Tibial nerve (tissue), 4 donors: ENCODE measurements around the gene CIITA. TPM values are rescaled to one million over a fixed set of nuclear protein-coding genes. Genes with fewer than 3 reads are reported as not detected.

Source experiments
- DNase-seq, 2 donors: peaks; one replicate each; pipeline ENCODE4 v3.0.0-alpha.2; 2019; ENCODE audit warnings: low spot score in 2 of 2
- H3K27ac ChIP-seq, 4 donors: fragments of 200-600 bp; sonication (generic) in 3 of 4; one replicate each; pipeline ENCODE4 v1.5.1; 2017 to 2019; ENCODE audit warnings: mild to moderate bottlenecking in 1 of 4
- H3K27me3 ChIP-seq, 2 donors: fragments of 200-600 bp; sonication (generic) in 1 of 2; one replicate each; pipeline versions ENCODE4 v1.5.1 to v1.6.0; 2017 to 2019
- H3K36me3 ChIP-seq, 3 donors: fragments of 200-600 bp; sonication (generic); one replicate each; pipeline ENCODE4 v1.5.1; 2018 to 2019
- H3K4me1 ChIP-seq, 4 donors: fragments of 200-600 bp; sonication (generic) in 3 of 4; one replicate each; pipeline ENCODE4 v1.5.1; 2017 to 2019
- H3K4me3 ChIP-seq, 4 donors: fragments of 200-600 bp; sonication (generic) in 3 of 4; one replicate each; pipeline ENCODE4 v1.5.1; 2017 to 2019; ENCODE audit warnings: mild to moderate bottlenecking in 1 of 4, moderate library complexity in 1 of 4
- H3K9me3 ChIP-seq, 4 donors: fragments of 200-600 bp; sonication (generic) in 3 of 4; one replicate each; pipeline ENCODE4 v1.5.1; 2017 to 2019
- CTCF ChIP-seq, 5 experiments: fragments of 200-600 bp in 3 of 5; fragments of 450-650 bp in 2 of 5; sonication (generic) in 3 of 5; IDR thresholded peaks; one replicate each; pipeline ENCODE4 v1.5.1; 2016 to 2019; ENCODE audit warnings: antibody characterized with exemption in 5 of 5, mild to moderate bottlenecking in 3 of 5, moderate library complexity in 2 of 5
- EP300 ChIP-seq, 2 donors: sonication (generic); formaldehyde crosslinking; IDR thresholded peaks; one replicate each; pipeline ENCODE4 v1.6.1; 2017; ENCODE audit warnings: antibody characterized with exemption in 2 of 2, mild to moderate bottlenecking in 1 of 2
- POLR2A ChIP-seq, 2 donors: fragments of 450-650 bp; IDR thresholded peaks; one replicate each; pipeline ENCODE4 v1.6.1; 2017; ENCODE audit warnings: antibody characterized with exemption in 2 of 2, mild to moderate bottlenecking in 2 of 2, moderate library complexity in 2 of 2
- WGBS, 2 donors: methylation state at CpG; one replicate each; pipeline ENCODE4 v1.1.5; 2018; 5-methylcytosine and 5-hydroxymethylcytosine counted together
- total RNA-seq, 4 donors: library from RNA; depleted of rRNA; stranded (reverse); fragments of >200 nt; gene quantifications; one replicate each; pipeline ENCODE4 v1.1.0, GENCODE V29; 2016

CIITA gene
- total RNA-seq, 4 donors from 2014 or later = 7.5 to 38.7 (median 17.8) TPM

- Histone ChIP-seq H3K4me1 (peaks cover 0 to 32% (median 0%) of the 10 kb centered on the region in 4 donors), H3K4me3 (no peak overlapping the region), H3K27ac (no peak overlapping the region), H3K9me3 (no peaks in the 10 kb centered on the region), H3K36me3 (peaks cover 0 to 47% (median 10%) of the 10 kb centered on the region in 3 donors), H3K27me3 (no peaks in the 10 kb centered on the region)
- no peak for DNase-seq
- 93 to 95% methylated on average over 8 of the region's 8 CpGs for WGBS, 2 donors
- TF ChIP-seq EP300 (IDR thresholded peaks at IDR 0.05) = no peak
Observed at GRCh38 chr16:10983159-10983558, 106.2 kb downstream of the CIITA start.

- Histone ChIP-seq H3K36me3 (peaks cover 0 to 53% (median 10%) of the 10 kb centered on the region in 3 donors), H3K27ac (no peak overlapping the region), H3K9me3 (no peaks in the 10 kb centered on the region), H3K4me3 (no peak overlapping the region), H3K27me3 (no peaks in the 10 kb centered on the region), H3K4me1 (peaks cover 0 to 22% (median 0%) of the 10 kb centered on the region in 4 donors)
- 81 to 88% methylated on average over 6 of the region's 6 CpGs for WGBS, 2 donors
- no peak for DNase-seq
- TF ChIP-seq EP300 (IDR thresholded peaks at IDR 0.05) (no peak), POLR2A (IDR thresholded peaks at IDR 0.05) (no peak), CTCF (IDR thresholded peaks at IDR 0.05) (no peak)
Observed at GRCh38 chr16:10984509-10984908, 107.5 kb downstream of the CIITA start.

Other genes with a start within 250 kb of the CIITA start
- not detected for gene TEKT5, start 182.3 kb upstream of the CIITA start, total RNA-seq
- gene NUBP1, start 133.4 kb upstream of the CIITA start, total RNA-seq = 10 to 100 TPM; 13.6 to 20.5 (median 17.2) TPM
- 1 to 10 TPM in 1 of 4 donors, under 1 TPM in 2, not detected in 1; 0.20 to 3.1 (median 0.60) TPM for gene TVP23A, start 58.4 kb upstream of the CIITA start, total RNA-seq
- 10 to 100 TPM; 74.4 to 96.3 (median 85.5) TPM for gene DEXI, start 65.3 kb downstream of the CIITA start, total RNA-seq
- 10 to 100 TPM; 37.4 to 70.2 (median 55.2) TPM for gene CLEC16A, start 67.4 kb downstream of the CIITA start, total RNA-seq